ENCODE results near the gene RAPH1. TPM values are rescaled to one million over a fixed set of nuclear protein-coding genes. Genes with fewer than 3 reads are reported as not detected.
A peak's percentile ranks its signal among the peaks of the same experiment; 100 is the strongest.

The RAPH1 gene
- total and polyA plus RNA-seq, 9 of the 15 experiments (the other 6 are each of a cell fraction or from before 2014, with no cell fraction given): 0.07 to 0.71 (median 0.27) TPM

- Histone ChIP-seq H3K4me3 (no peak overlapping the region), H4K20me1 (replicated peaks; ENCODE audit: control insufficient read depth, insufficient read depth, low read length) (no peaks in the 10 kb centered on the region), H2AFZ (ENCODE audit: low read depth, low read length) (0 out of 2 replicates have a peak overlapping the region, but pooled peaks have one; percentile 23), H3K27me3 (ENCODE audit: control insufficient read depth in 2 of 2, insufficient read depth in 2 of 2, low read length in 2 of 2) (no peaks in the 10 kb centered on the region), H3K4me2 (ENCODE audit: insufficient read depth, low read length) (peak overlapping the region; percentile 52; the same call in 1 of the 2 replicates), H3K9ac (ENCODE audit: insufficient read depth in 1 of 2, low read depth in 2 of 2, low read length in 2 of 2) (peak overlapping the region in 1 of 2 experiments; percentile 35; a peak in 1 of 4 replicates), H3K36me3 (ENCODE audit: control insufficient read depth, insufficient read depth, low read length) (no peaks in the 10 kb centered on the region), H3K4me1 (replicated peaks in 1 of 2; ENCODE audit: control insufficient read depth in 2 of 2, insufficient read depth in 2 of 2, low read length in 2 of 2) (peaks cover 4 to 16% of the 10 kb centered on the region in 2 experiments; a peak in 3 of 5 replicates), H3K9me3 (replicated peaks; ENCODE audit: control insufficient read depth, insufficient read depth, low read depth, low read length) (no peaks in the 10 kb centered on the region), H3K9me1 (ENCODE audit: control insufficient read depth, insufficient read depth, low read length) (no peaks in the 10 kb centered on the region), H3K79me2 (ENCODE audit: control insufficient read depth, insufficient read depth, low read length) (peaks cover 7% of the 10 kb centered on the region; the same call in 1 of the 3 replicates), H3K27ac (ENCODE audit: extremely low read depth, low read depth, low read length) (peak overlapping the region; percentile 66; the same call in 2 of the 3 replicates)
- 13% methylated on average over 4 of the region's 4 CpGs for WGBS (ENCODE audit: insufficient coverage, low coverage, missing lambda C conversion rate)
- peak; percentile 68 for ATAC-seq
- POLR2A ChIA-PET: no interaction called here
- DNase-seq (ENCODE audit: extremely low read depth in 1 of 4, low spot score in 3 of 4): peak in 3 of 4 experiments; percentile 9 to 59 (median 25)
- intact Hi-C loops (cut with micrococcal nuclease) (no loop called here), in situ Hi-C loops (cut with MboI) (no loop called here)
- no TSS peak for BruUV-seq (replicated peaks)
- FAIRE-seq: peak; percentile 75
- CTCF ChIA-PET (ENCODE audit: low intra/inter-chr PET ratio): no interaction called here
- TF ChIP-seq STAT5A (IDR thresholded peaks at IDR 0.05; ENCODE audit: borderline replicate concordance, low read length): peak; percentile 63; the same call in 1 of the 2 replicates
- peak; percentile 50; the same call in 1 of the 2 replicates for TF ChIP-seq EP300 (IDR thresholded peaks at IDR 0.05; ENCODE audit: low read length)
- TF ChIP-seq DDX20 (tag; IDR thresholded peaks at IDR 0.05; ENCODE audit: low read depth): no peak
- TF ChIP-seq FOXM1 (IDR thresholded peaks at IDR 0.05; ENCODE audit: low read depth): peak; percentile 40; the same call in 1 of the 2 replicates
- no peak for TF ChIP-seq FOXM1 (CRISPR knock-in tag; IDR thresholded peaks at IDR 0.05; ENCODE audit: low read depth)
- peak; percentile 65 for TF ChIP-seq SMARCA4 (IDR thresholded peaks at IDR 0.05)
- peak; percentile 43; the same call in 1 of the 2 replicates for TF ChIP-seq PML (IDR thresholded peaks at IDR 0.05; ENCODE audit: low read length)
- TF ChIP-seq POLR2AphosphoS5 (IDR thresholded peaks at IDR 0.05; ENCODE audit: control insufficient read depth, insufficient read depth, low read depth, low read length): peak; percentile 68
- no peak for TF ChIP-seq ZNF174 (CRISPR knock-in tag; IDR thresholded peaks at IDR 0.05)
- TF ChIP-seq PKNOX1 (IDR thresholded peaks at IDR 0.05): peak; percentile 23; the same call in 1 of the 2 replicates
- no peak for TF ChIP-seq NONO (IDR thresholded peaks at IDR 0.05; ENCODE audit: low read depth in 2 of 2, low read length in 1 of 2)
- peak; percentile 83 for TF ChIP-seq TAL1 (IDR thresholded peaks at IDR 0.05)
- no peak for TF ChIP-seq POLR2A (conservative IDR thresholded peaks at IDR 0.05)
- TF ChIP-seq SMARCC2 (IDR thresholded peaks at IDR 0.05; ENCODE audit: low read depth): 0 out of 2 replicates have a peak, but pooled peaks have one; percentile 30
- no peak for TF ChIP-seq CBFB (CRISPR knock-in tag; IDR thresholded peaks at IDR 0.05)
- TF ChIP-seq TARDBP (IDR thresholded peaks at IDR 0.05): no peak
- no peak for TF ChIP-seq RBM14 (IDR thresholded peaks at IDR 0.05; ENCODE audit: borderline replicate concordance, insufficient read depth, low read depth, low read length)
- TF ChIP-seq NFIC (IDR thresholded peaks at IDR 0.05): 0 out of 2 replicates have a peak, but pooled peaks have one; percentile 34
- TF ChIP-seq NCOR1 (IDR thresholded peaks at IDR 0.05): peak; percentile 65
- TF ChIP-seq DPF2 (IDR thresholded peaks at IDR 0.05): peak; percentile 73
- no peak for TF ChIP-seq STAG1 (CRISPR knock-in tag; IDR thresholded peaks at IDR 0.05; ENCODE audit: borderline replicate concordance)
- TF ChIP-seq SRSF9 (IDR thresholded peaks at IDR 0.05; ENCODE audit: borderline replicate concordance, low read depth, low read length): no peak
- 0 out of 2 replicates have a peak, but pooled peaks have one; percentile 39 for TF ChIP-seq LEF1 (IDR thresholded peaks at IDR 0.05)
- TF ChIP-seq SOX6 (IDR thresholded peaks at IDR 0.05): peak; percentile 27; the same call in 1 of the 2 replicates
- TF ChIP-seq MXI1 (IDR thresholded peaks at IDR 0.05; ENCODE audit: low read depth, low read length): 0 out of 2 replicates have a peak, but pooled peaks have one; percentile 25
- TF ChIP-seq KDM1A (IDR thresholded peaks at IDR 0.05): no peak
- peak; percentile 84 for TF ChIP-seq CBFA2T2 (conservative IDR thresholded peaks at IDR 0.05)
- peak; percentile 90 for TF ChIP-seq TEAD4 (IDR thresholded peaks at IDR 0.05; ENCODE audit: low read length)
- TF ChIP-seq TEAD4 (CRISPR knock-in tag; IDR thresholded peaks at IDR 0.05; ENCODE audit: borderline replicate concordance): no peak
Observed at GRCh38 chr2:203347375-203347774, 187.7 kb downstream of the RAPH1 start.

Measured in K562 (cell line).